Subcutaneous abdominal adipose tissue (tissue), 5 donors: ENCODE measurements around the gene WWOX.

ENCODE experiments used
- H3K27ac ChIP-seq: one replicate; pipeline ENCODE4 v1.7.0; 2013; ENCODE audit warnings: low read depth, mild to moderate bottlenecking, inconsistent platforms, low read length, moderate library complexity
- H3K27me3 ChIP-seq, 5 donors: one replicate each; pipeline ENCODE4 v1.7.0; 2013; ENCODE audit warnings: low read length in 5 of 5, inconsistent platforms in 1 of 5; ENCODE audit not compliant: control insufficient read depth in 5 of 5, insufficient read depth in 4 of 5
- H3K36me3 ChIP-seq, 5 donors: one replicate each; pipeline ENCODE4 v1.7.0; 2013; ENCODE audit warnings: low read length in 5 of 5; ENCODE audit not compliant: control insufficient read depth in 5 of 5, insufficient read depth in 5 of 5
- H3K4me1 ChIP-seq, 5 donors: one replicate each; pipeline ENCODE4 v1.7.0; 2013; ENCODE audit warnings: low read length in 5 of 5, mild to moderate bottlenecking in 3 of 5, moderate library complexity in 1 of 5; ENCODE audit not compliant: control insufficient read depth in 5 of 5, insufficient read depth in 5 of 5
- H3K4me3 ChIP-seq, 5 donors: one replicate each; pipeline ENCODE4 v1.7.0; 2013; ENCODE audit warnings: low read length in 5 of 5, low read depth in 1 of 5
- H3K9ac ChIP-seq, 5 donors: one replicate each; pipeline ENCODE4 v1.7.0; 2013; ENCODE audit warnings: low read length in 5 of 5, mild to moderate bottlenecking in 4 of 5, moderate library complexity in 3 of 5
- H3K9me3 ChIP-seq, 5 donors: one replicate each; pipeline ENCODE4 v1.7.0; 2013; ENCODE audit warnings: low read length in 5 of 5; ENCODE audit not compliant: control insufficient read depth in 5 of 5
- donor health status: healthy.
- donor health status: healthy.
- donor health status: healthy.
- donor health status: healthy.
- donor health status: healthy.

Gene WWOX

DNA sequence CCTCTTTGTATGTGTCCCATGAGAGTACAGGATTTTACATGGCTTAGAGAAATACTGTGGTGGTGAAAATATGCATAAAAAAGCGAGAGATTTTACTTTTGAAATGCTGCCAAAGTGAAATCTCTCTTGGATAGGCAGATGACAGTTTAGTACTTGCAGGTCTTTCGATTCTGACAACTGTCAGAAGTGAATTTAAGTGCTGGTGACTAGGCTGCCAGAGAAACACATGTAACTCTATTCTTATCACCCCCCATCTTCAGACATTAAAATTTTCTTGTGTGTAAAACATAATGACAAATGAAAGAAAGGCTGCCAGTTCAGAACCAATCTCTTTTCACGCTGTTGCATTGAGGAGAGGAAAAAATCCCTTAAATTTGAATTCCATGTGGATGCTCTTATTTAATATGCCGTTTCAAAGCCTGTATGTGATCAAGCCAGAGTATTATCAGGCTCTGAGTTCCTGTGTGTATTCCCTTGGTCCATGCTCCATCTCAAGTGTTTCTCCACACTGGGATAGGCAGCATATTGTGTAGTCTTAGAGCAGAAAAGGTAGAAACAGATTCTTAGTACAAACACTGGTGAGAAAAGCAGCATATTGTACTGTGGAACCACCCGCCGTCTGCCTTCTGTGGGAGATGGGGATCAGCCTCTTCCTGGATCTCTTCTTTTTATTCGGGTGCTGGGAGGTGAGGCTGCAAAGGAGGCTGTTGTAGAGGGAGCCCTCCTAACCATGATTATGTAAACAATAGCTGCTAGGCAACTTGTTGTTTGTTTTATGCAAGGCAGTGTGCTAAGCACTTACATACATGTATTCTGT, 291.3 kb downstream of the WWOX start:
- Histone ChIP-seq H3K27ac (peak overlapping the region; percentile 58), H3K27me3 (no peaks in the 10 kb centered on the region), H3K9ac (no peak overlapping the region), H3K4me3 (no peak overlapping the region), H3K4me1 (peaks cover 0 to 33% (median 16%) of the 10 kb centered on the region in 5 donors), H3K9me3 (peaks cover 0 to 7% (median 3%) of the 10 kb centered on the region in 5 donors), H3K36me3 (no peaks in the 10 kb centered on the region)

GRCh38 chr16:78392585-78393195, 293.2 kb downstream of the WWOX start:
- Histone ChIP-seq H3K36me3 (no peaks in the 10 kb centered on the region), H3K27ac (peak overlapping the region; percentile 56), H3K4me1 (peaks cover 0 to 31% (median 16%) of the 10 kb centered on the region in 5 donors), H3K27me3 (no peaks in the 10 kb centered on the region), H3K9me3 (peaks cover 0 to 7% (median 3%) of the 10 kb centered on the region in 5 donors), H3K4me3 (peak overlapping the region in 1 of 5 donors; percentile 20), H3K9ac (peak overlapping the region in 1 of 5 donors; percentile 45)

- peaks cover 0 to 7% (median 3%) of the 10 kb centered on the region in 5 donors for H3K9me3 ChIP-seq
- peaks cover 0 to 23% (median 12%) of the 10 kb centered on the region in 5 donors for H3K4me1 ChIP-seq
- H3K9ac ChIP-seq = no peak overlapping the region
- no peaks in the 10 kb centered on the region for H3K27me3 ChIP-seq
- no peaks in the 10 kb centered on the region for H3K36me3 ChIP-seq
- no peak overlapping the region for H3K27ac ChIP-seq
- no peak overlapping the region for H3K4me3 ChIP-seq
Measured at GRCh38 chr16:78395035-78395434, 295.6 kb downstream of the WWOX start.

DNA sequence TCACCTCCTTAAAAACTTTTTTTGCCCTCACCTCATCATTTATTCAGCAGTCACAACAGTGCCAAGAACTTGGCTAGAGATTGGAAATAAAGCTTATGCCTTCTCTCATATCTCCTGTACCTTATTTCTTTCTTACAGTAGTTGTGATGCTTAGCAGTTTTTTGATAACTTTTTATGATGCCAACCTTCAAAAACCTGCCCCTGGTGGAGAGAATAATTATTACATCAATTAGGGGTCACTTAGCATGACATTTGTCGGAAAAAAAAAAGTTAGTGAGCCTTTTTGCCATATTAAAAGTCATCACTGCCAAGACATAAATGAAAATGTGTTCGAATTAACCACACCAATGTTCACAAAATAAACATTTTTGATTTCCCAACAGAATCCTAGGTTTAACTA, 296.6 kb downstream of the WWOX start:
- Histone ChIP-seq H3K27ac (no peak overlapping the region), H3K27me3 (no peaks in the 10 kb centered on the region), H3K36me3 (no peaks in the 10 kb centered on the region), H3K9me3 (peaks cover 0 to 7% (median 3%) of the 10 kb centered on the region in 5 donors), H3K4me3 (no peak overlapping the region), H3K4me1 (peaks cover 0 to 15% (median 8%) of the 10 kb centered on the region in 5 donors), H3K9ac (no peak overlapping the region)

- Histone ChIP-seq H3K27ac (no peak overlapping the region), H3K9ac (no peak overlapping the region), H3K9me3 (peaks cover 0 to 7% (median 3%) of the 10 kb centered on the region in 5 donors), H3K4me3 (no peak overlapping the region), H3K4me1 (peaks cover 0 to 11% (median 7%) of the 10 kb centered on the region in 5 donors), H3K36me3 (no peaks in the 10 kb centered on the region), H3K27me3 (no peaks in the 10 kb centered on the region)
Measured at GRCh38 chr16:78396673-78397072, 297.2 kb downstream of the WWOX start.

GRCh38 chr16:78399384-78399783, 299.9 kb downstream of the WWOX start:
- no peaks in the 10 kb centered on the region for H3K4me1 ChIP-seq
- H3K4me3 ChIP-seq = no peak overlapping the region
- no peaks in the 10 kb centered on the region for H3K27me3 ChIP-seq
- no peaks in the 10 kb centered on the region for H3K9me3 ChIP-seq
- no peak overlapping the region for H3K9ac ChIP-seq
- no peaks in the 10 kb centered on the region for H3K36me3 ChIP-seq
- no peak overlapping the region for H3K27ac ChIP-seq

DNA sequence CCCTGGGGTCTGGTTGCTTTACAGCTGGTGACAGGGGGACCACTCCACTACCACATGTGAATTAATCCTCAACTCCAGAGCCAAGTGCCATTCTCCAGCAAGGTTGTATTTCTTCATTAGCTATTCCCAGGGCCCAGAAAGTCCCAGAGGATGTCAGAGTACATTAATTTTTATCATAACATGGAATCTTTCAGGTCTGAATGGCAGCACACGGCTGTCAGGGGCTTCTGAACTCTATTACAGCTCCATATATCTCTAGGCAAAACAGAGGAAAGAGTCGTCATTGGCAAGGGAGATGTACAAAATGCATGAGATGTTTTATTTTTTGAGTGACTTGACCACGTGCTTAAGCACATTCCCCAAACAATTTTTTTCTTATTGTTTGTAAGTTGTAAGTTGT, 303.4 kb downstream of the WWOX start:
- Histone ChIP-seq H3K36me3 (no peaks in the 10 kb centered on the region), H3K4me1 (peaks cover 0 to 12% (median 7%) of the 10 kb centered on the region in 5 donors), H3K9me3 (peaks cover 0 to 2% (median 0%) of the 10 kb centered on the region in 5 donors), H3K27ac (no peak overlapping the region), H3K4me3 (no peak overlapping the region), H3K9ac (no peak overlapping the region), H3K27me3 (no peaks in the 10 kb centered on the region)

GRCh38 chr16:78405040-78405439, 305.6 kb downstream of the WWOX start:
- Histone ChIP-seq H3K4me3 (no peak overlapping the region), H3K4me1 (peaks cover 0 to 12% (median 7%) of the 10 kb centered on the region in 5 donors), H3K36me3 (no peaks in the 10 kb centered on the region), H3K27ac (no peak overlapping the region), H3K9me3 (peaks cover 0 to 5% (median 0%) of the 10 kb centered on the region in 5 donors), H3K27me3 (no peaks in the 10 kb centered on the region), H3K9ac (no peak overlapping the region)

GRCh38 chr16:78405833-78406232, 306.4 kb downstream of the WWOX start:
- peaks cover 0 to 5% (median 0%) of the 10 kb centered on the region in 5 donors for H3K9me3 ChIP-seq

DNA sequence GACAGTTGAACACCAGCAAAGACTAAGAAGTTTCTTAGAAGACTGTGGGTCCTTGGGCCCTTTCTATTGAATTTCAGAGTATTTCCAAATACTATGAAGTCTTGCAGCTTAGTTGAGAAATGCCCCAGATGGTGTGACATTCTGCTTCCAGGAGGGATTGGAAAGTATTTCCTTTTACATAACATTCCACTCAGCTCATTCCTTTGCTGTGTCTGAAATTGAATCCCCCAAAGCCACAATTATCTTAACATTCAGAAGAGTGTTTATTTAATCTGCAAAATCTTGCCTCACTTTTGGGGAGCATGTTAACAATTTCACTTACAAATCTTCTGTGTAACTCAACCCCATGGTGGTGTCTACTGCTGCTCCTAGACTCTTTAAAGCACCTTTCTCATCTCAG, 307.7 kb downstream of the WWOX start:
- H3K4me3 ChIP-seq = no peak overlapping the region
- peaks cover 0 to 12% (median 7%) of the 10 kb centered on the region in 5 donors for H3K4me1 ChIP-seq
- no peaks in the 10 kb centered on the region for H3K27me3 ChIP-seq
- H3K9ac ChIP-seq = no peak overlapping the region
- peaks cover 0 to 5% (median 0%) of the 10 kb centered on the region in 5 donors for H3K9me3 ChIP-seq
- no peaks in the 10 kb centered on the region for H3K36me3 ChIP-seq
- no peak overlapping the region for H3K27ac ChIP-seq

More at GRCh38 chr16:78405833-78406232, 306.4 kb downstream of the WWOX start:
- Histone ChIP-seq H3K4me1 (peaks cover 0 to 12% (median 7%) of the 10 kb centered on the region in 5 donors), H3K27ac (no peak overlapping the region), H3K4me3 (no peak overlapping the region), H3K27me3 (no peaks in the 10 kb centered on the region), H3K36me3 (no peaks in the 10 kb centered on the region), H3K9ac (no peak overlapping the region)
